Uterus (tissue), 2 donors: ENCODE data around the gene GAST.

Experiments
- POLR2A ChIP-seq, 2 donors: fragments of 450-650 bp; IDR thresholded peaks; one replicate each; pipeline ENCODE4 v1.6.1; 2016; ENCODE audit warnings: antibody characterized with exemption in 2 of 2, mild to moderate bottlenecking in 1 of 2, moderate library complexity in 1 of 2
- TF ChIP-seq, protein P1 (sequence below), 4 experiments: fragments of 200-600 bp in 2 of 4; fragments of 450-650 bp in 2 of 4; sonication (generic) in 2 of 4; IDR thresholded peaks; one replicate each; pipeline ENCODE4 v1.5.1; 2016 to 2019; ENCODE audit warnings: antibody characterized with exemption in 4 of 4, mild to moderate bottlenecking in 2 of 4, moderate library complexity in 1 of 4

DNA sequence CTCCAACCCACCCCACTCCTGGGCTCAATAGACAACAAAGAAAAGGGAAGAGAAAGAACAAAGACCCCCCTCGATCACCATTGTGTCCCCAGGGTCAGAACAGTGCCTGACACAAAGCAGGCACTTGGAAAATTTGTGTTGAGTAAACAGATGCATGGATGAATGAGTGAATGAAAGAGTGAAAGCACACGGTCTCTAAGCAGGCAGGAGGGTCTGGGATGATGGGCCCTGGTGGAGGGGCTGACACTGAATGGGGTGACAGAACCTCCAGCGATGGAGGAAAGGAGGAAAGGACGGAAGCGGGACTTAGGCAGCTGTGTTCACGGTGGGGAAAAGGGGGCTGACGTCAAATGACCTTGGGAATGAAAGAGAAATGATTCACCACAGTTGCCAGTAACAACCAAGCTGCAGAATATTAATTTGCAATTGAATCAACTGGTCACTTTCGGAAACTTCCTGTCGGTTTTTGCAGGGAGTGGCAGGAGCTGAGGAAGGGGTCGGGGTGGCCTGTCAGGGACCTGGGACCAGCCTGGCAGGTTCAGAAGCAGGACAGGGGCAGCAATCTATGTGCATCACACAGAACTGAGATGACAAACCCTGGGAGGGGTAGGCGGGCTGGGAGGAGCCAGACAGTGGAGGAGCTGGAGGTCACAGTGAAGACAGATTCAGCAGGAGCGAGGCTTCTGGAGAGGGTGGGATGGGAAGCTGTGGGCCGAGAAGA, 6.7 kb upstream of the GAST start:
- TF ChIP-seq, protein P1, sequence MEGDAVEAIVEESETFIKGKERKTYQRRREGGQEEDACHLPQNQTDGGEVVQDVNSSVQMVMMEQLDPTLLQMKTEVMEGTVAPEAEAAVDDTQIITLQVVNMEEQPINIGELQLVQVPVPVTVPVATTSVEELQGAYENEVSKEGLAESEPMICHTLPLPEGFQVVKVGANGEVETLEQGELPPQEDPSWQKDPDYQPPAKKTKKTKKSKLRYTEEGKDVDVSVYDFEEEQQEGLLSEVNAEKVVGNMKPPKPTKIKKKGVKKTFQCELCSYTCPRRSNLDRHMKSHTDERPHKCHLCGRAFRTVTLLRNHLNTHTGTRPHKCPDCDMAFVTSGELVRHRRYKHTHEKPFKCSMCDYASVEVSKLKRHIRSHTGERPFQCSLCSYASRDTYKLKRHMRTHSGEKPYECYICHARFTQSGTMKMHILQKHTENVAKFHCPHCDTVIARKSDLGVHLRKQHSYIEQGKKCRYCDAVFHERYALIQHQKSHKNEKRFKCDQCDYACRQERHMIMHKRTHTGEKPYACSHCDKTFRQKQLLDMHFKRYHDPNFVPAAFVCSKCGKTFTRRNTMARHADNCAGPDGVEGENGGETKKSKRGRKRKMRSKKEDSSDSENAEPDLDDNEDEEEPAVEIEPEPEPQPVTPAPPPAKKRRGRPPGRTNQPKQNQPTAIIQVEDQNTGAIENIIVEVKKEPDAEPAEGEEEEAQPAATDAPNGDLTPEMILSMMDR (IDR thresholded peaks at IDR 0.05): no peak
- TF ChIP-seq POLR2A (IDR thresholded peaks at IDR 0.05): no peak
